ENCODE data around the gene C16orf87. TPM values are rescaled to one million over a fixed set of nuclear protein-coding genes. Genes with fewer than 3 reads are reported as not detected.

Gene C16orf87
- total and polyA plus RNA-seq, 9 of the 15 experiments (the other 6 are each of a cell fraction or from before 2014, with no cell fraction given) = 7.8 to 16.7 (median 10.5) TPM

- TF ChIP-seq ATF3 (IDR thresholded peaks at IDR 0.05) (no peak), ATF3 (CRISPR knock-in tag; conservative IDR thresholded peaks at IDR 0.05) (no peak), RBBP5 (IDR thresholded peaks at IDR 0.05; ENCODE audit: borderline replicate concordance, insufficient read depth, low read length, poor library complexity, severe bottlenecking) (peak; percentile 73), ZNF75A (CRISPR knock-in tag; IDR thresholded peaks at IDR 0.05) (no peak), HMGN3 (IDR thresholded peaks at IDR 0.05; ENCODE audit: borderline replicate concordance, extremely low read depth, insufficient read length, low read depth, low read length) (peak; percentile 41), ZNF134 (CRISPR knock-in tag; conservative IDR thresholded peaks at IDR 0.05) (no peak), RBFOX2 (IDR thresholded peaks at IDR 0.05; ENCODE audit: low read depth, low read length) (peak; percentile 85), KLF16 (IDR thresholded peaks at IDR 0.05) (no peak), SMARCA5 (IDR thresholded peaks at IDR 0.05) (no peak), CC2D1A (IDR thresholded peaks at IDR 0.05) (no peak), TAF1 (IDR thresholded peaks at IDR 0.05; ENCODE audit: control insufficient read depth, extremely low read depth, insufficient read depth, low read length, severe bottlenecking) (peak; percentile 51), MAZ (CRISPR knock-in tag; conservative IDR thresholded peaks at IDR 0.05 in 1 of 2, IDR thresholded peaks at IDR 0.05 in 1 of 2) (peak; percentile 52 to 74; a peak in 3 of 4 replicates)
- TF ChIP-seq, protein P1, sequence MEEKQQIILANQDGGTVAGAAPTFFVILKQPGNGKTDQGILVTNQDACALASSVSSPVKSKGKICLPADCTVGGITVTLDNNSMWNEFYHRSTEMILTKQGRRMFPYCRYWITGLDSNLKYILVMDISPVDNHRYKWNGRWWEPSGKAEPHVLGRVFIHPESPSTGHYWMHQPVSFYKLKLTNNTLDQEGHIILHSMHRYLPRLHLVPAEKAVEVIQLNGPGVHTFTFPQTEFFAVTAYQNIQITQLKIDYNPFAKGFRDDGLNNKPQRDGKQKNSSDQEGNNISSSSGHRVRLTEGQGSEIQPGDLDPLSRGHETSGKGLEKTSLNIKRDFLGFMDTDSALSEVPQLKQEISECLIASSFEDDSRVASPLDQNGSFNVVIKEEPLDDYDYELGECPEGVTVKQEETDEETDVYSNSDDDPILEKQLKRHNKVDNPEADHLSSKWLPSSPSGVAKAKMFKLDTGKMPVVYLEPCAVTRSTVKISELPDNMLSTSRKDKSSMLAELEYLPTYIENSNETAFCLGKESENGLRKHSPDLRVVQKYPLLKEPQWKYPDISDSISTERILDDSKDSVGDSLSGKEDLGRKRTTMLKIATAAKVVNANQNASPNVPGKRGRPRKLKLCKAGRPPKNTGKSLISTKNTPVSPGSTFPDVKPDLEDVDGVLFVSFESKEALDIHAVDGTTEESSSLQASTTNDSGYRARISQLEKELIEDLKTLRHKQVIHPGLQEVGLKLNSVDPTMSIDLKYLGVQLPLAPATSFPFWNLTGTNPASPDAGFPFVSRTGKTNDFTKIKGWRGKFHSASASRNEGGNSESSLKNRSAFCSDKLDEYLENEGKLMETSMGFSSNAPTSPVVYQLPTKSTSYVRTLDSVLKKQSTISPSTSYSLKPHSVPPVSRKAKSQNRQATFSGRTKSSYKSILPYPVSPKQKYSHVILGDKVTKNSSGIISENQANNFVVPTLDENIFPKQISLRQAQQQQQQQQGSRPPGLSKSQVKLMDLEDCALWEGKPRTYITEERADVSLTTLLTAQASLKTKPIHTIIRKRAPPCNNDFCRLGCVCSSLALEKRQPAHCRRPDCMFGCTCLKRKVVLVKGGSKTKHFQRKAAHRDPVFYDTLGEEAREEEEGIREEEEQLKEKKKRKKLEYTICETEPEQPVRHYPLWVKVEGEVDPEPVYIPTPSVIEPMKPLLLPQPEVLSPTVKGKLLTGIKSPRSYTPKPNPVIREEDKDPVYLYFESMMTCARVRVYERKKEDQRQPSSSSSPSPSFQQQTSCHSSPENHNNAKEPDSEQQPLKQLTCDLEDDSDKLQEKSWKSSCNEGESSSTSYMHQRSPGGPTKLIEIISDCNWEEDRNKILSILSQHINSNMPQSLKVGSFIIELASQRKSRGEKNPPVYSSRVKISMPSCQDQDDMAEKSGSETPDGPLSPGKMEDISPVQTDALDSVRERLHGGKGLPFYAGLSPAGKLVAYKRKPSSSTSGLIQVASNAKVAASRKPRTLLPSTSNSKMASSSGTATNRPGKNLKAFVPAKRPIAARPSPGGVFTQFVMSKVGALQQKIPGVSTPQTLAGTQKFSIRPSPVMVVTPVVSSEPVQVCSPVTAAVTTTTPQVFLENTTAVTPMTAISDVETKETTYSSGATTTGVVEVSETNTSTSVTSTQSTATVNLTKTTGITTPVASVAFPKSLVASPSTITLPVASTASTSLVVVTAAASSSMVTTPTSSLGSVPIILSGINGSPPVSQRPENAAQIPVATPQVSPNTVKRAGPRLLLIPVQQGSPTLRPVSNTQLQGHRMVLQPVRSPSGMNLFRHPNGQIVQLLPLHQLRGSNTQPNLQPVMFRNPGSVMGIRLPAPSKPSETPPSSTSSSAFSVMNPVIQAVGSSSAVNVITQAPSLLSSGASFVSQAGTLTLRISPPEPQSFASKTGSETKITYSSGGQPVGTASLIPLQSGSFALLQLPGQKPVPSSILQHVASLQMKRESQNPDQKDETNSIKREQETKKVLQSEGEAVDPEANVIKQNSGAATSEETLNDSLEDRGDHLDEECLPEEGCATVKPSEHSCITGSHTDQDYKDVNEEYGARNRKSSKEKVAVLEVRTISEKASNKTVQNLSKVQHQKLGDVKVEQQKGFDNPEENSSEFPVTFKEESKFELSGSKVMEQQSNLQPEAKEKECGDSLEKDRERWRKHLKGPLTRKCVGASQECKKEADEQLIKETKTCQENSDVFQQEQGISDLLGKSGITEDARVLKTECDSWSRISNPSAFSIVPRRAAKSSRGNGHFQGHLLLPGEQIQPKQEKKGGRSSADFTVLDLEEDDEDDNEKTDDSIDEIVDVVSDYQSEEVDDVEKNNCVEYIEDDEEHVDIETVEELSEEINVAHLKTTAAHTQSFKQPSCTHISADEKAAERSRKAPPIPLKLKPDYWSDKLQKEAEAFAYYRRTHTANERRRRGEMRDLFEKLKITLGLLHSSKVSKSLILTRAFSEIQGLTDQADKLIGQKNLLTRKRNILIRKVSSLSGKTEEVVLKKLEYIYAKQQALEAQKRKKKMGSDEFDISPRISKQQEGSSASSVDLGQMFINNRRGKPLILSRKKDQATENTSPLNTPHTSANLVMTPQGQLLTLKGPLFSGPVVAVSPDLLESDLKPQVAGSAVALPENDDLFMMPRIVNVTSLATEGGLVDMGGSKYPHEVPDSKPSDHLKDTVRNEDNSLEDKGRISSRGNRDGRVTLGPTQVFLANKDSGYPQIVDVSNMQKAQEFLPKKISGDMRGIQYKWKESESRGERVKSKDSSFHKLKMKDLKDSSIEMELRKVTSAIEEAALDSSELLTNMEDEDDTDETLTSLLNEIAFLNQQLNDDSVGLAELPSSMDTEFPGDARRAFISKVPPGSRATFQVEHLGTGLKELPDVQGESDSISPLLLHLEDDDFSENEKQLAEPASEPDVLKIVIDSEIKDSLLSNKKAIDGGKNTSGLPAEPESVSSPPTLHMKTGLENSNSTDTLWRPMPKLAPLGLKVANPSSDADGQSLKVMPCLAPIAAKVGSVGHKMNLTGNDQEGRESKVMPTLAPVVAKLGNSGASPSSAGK (IDR thresholded peaks at IDR 0.05) = peak; percentile 59
Observed at GRCh38 chr16:46789499-46790414, 41.2 kb downstream of the C16orf87 start (continued).
